Middle frontal gyrus (tissue), 1 donor: ENCODE measurements around the gene ACTRT1.

Source experiments
- DNase-seq: peaks from one replicate; pipeline ENCODE4 v3.0.0-alpha.2; 2015; ENCODE audit warnings: low spot score; ENCODE audit errors: extremely low spot score

Gene ACTRT1

DNA sequence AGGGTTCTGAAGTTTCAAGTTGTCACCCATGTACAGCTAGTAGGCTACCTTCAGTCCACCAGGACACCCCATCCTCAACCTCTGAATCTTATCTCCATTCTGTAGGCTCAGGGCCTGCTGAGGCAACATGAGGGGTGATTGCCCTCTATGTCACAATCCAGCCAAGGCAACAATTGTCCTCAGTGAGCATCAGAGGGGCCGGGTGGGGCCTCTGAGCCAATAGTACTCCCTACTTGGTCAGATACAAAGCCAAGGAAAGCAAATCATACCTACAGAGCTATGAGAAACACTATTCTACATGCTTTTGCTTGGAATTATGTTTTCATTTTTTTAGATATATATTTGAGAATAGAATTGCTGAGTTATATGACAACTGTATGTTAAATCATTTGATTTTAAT lies at the start of gene ACTRT1:
TSS of gene ACTRT1 (minus strand) at position 101 of the 400 bp plus-strand sequence. CDS start 197 bp downstream, outside the sequence.
- DNase-seq: no peak

GRCh38 chrX:128078545-128078944 lies 26.3 kb upstream of the ACTRT1 start:
- no peak for DNase-seq

- DNase-seq: no peak
These were observed 5.2 kb upstream of the ACTRT1 start for GRCh38 chrX:128057421-128057820.

DNA sequence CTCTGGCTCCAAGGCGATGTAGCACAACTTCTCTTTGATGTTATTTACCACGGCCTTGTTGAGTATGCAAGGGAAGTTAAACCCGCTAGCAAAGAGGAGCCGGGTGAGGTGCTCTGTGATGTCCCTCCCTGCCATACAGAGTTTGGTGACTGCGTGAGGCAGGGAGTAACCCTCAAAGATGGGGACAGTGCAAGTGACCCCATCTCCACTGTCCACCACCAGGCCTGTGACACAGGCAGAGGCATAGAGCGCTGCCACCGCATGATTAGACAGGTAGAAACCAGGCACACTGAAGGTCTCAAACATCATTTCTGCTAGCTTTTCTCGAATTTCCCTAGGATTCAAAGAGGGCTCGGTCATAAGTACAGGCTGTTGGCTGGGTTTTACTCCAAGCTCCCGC lies 677 bp downstream of the ACTRT1 start:
- DNase-seq: no peak

DNA sequence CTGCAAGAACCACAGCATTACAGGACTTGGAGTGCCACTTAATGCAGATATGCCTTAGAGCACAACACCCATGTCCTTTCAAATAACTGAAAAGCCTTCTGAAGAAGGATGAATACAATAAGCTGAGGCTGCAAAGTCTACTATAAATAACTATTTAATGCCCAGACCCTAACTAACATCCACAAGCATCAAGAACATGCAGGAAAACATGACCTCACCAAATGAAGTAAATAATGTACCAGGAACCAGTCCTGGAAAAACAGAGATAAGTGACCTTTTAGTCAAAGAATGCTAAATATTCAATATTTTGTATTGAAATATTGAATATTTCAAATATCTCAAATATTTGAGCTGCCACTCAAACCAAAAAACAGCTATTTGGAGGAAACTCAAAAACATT lies 16.9 kb downstream of the ACTRT1 start:
- no peak for DNase-seq

GRCh38 chrX:128021566-128021965 lies 30.6 kb downstream of the ACTRT1 start:
- DNase-seq: no peak

- no peak for DNase-seq
These were observed 31.5 kb downstream of the ACTRT1 start for GRCh38 chrX:128020701-128021100.

- no peak for DNase-seq
These were observed 33.0 kb downstream of the ACTRT1 start for GRCh38 chrX:128019218-128019617.

GRCh38 chrX:128012015-128012414 lies 40.2 kb downstream of the ACTRT1 start:
- no peak for DNase-seq

DNA sequence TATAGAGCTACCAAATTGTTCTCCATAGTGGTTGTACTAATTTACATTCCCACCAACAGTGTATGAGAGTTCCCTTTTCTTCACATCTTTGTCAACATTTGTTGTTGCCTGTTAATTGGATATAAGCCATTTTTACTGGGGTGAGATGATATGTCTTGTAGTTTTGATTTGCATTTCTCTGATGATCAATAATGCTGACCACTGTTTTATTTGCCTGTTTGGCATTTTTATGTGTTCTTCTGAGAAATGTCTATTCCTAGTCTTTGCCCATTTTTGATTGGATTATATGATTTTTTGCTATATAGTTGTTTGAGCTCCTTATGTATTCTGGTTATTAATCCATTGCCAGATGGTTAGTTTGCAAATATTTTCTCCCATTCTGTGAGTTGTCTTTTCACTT lies 44.3 kb downstream of the ACTRT1 start:
- no peak for DNase-seq
